OCI-LY3 (cell line): Measurements from ENCODE around the gene TM9SF4.
"Not testable (repeated sequence)": the region's sequence is repeated elsewhere in the genome, so short reads cannot be mapped to it uniquely, and the experiment has no call there.

Experiments
- EZH2phosphoT487 ChIP-seq: fragments of 200-600 bp; shearing (Covaris generic); IDR thresholded peaks from 2 replicates; pipeline ENCODE4 v1.6.1; 2018; ENCODE audit warnings: antibody characterized with exemption, mixed run types, low read depth
- TF ChIP-seq, protein P1 (sequence below): fragments of 200-600, 300-600 bp; sonication (generic); IDR thresholded peaks from 2 replicates; pipeline ENCODE4 v1.5.1; 2014; ENCODE audit warnings: antibody characterized with exemption, low read length, low read depth

- TF ChIP-seq, protein P1, sequence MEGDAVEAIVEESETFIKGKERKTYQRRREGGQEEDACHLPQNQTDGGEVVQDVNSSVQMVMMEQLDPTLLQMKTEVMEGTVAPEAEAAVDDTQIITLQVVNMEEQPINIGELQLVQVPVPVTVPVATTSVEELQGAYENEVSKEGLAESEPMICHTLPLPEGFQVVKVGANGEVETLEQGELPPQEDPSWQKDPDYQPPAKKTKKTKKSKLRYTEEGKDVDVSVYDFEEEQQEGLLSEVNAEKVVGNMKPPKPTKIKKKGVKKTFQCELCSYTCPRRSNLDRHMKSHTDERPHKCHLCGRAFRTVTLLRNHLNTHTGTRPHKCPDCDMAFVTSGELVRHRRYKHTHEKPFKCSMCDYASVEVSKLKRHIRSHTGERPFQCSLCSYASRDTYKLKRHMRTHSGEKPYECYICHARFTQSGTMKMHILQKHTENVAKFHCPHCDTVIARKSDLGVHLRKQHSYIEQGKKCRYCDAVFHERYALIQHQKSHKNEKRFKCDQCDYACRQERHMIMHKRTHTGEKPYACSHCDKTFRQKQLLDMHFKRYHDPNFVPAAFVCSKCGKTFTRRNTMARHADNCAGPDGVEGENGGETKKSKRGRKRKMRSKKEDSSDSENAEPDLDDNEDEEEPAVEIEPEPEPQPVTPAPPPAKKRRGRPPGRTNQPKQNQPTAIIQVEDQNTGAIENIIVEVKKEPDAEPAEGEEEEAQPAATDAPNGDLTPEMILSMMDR: not testable (repeated sequence)
- TF ChIP-seq EZH2phosphoT487: not testable (repeated sequence)
These were observed 8.9 kb downstream of the TM9SF4 start for GRCh38 chr20:32118427-32118826.
